D721Med (cell line): ENCODE data around the gene PHF21B.

Source experiments
- DNase-seq: peaks from one replicate; pipeline ENCODE4 v3.0.0; 2011; ENCODE audit warnings: low spot score; ENCODE audit not compliant: insufficient read length
- FAIRE-seq: peaks from 2 replicates; lab custom pipeline; 2011; peaks lifted over from hg19 to GRCh38; lab: Jason Lieb, UNC
- TF ChIP-seq, protein P1 (sequence below): IDR thresholded peaks from 2 replicates; pipeline ENCODE4 v1.5.1; 2012; ENCODE audit warnings: mild to moderate bottlenecking, control low read depth; ENCODE audit not compliant: insufficient read depth; ENCODE audit errors: missing control alignments

PHF21B gene

DNA sequence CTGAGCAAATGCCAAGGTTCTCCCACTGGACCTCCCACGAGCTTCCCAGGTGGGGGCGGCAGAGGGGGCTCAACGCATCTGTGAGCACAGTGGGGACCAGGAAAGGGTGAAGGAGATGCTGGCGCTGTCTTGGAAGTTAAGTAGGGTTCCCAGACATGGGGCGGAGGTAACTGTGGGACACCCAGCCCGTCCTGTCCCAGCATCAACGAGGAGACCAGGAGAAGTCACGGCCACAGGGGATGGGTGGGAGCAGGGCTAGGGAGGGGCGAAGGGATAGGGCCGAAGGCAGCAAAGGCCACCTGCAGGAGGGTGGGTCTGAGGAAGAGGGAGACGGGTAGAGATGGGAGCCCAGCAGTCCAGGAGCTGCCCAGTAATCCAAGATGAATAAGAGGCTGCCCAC lies 70.4 kb downstream of the PHF21B start:
- TF ChIP-seq, protein P1, sequence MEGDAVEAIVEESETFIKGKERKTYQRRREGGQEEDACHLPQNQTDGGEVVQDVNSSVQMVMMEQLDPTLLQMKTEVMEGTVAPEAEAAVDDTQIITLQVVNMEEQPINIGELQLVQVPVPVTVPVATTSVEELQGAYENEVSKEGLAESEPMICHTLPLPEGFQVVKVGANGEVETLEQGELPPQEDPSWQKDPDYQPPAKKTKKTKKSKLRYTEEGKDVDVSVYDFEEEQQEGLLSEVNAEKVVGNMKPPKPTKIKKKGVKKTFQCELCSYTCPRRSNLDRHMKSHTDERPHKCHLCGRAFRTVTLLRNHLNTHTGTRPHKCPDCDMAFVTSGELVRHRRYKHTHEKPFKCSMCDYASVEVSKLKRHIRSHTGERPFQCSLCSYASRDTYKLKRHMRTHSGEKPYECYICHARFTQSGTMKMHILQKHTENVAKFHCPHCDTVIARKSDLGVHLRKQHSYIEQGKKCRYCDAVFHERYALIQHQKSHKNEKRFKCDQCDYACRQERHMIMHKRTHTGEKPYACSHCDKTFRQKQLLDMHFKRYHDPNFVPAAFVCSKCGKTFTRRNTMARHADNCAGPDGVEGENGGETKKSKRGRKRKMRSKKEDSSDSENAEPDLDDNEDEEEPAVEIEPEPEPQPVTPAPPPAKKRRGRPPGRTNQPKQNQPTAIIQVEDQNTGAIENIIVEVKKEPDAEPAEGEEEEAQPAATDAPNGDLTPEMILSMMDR = no peak
- DNase-seq (no peak), FAIRE-seq (no peak)

- FAIRE-seq = no peak
- TF ChIP-seq, protein P1 = no peak
- no peak for DNase-seq
Observed at GRCh38 chr22:44938886-44939285, 70.9 kb downstream of the PHF21B start.

GRCh38 chr22:44937216-44937615 lies 72.6 kb downstream of the PHF21B start:
- TF ChIP-seq, protein P1 = no peak
- no peak for FAIRE-seq
- no peak for DNase-seq

DNA sequence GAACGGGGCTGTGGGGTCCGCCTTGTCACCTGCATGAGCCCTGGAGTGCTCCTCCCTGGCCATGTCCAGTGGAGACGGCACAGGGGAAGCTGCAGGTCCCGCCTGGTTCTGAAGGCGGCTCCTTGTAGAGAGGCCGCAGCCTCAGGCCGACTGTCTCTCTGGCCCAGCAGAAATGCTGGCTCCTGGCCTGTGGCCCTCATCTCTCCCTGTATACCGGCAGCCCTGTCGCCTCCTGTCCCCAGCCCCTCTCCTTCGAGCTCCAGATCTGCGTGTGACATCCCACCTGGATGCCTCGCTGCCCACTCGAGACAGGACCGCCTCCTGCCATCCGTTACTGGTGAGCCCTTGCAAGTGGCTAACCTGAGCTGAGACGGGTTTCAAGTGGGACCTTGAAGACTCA lies 73.6 kb downstream of the PHF21B start:
- TF ChIP-seq, protein P1 = no peak
- DNase-seq (no peak), FAIRE-seq (no peak)

DNA sequence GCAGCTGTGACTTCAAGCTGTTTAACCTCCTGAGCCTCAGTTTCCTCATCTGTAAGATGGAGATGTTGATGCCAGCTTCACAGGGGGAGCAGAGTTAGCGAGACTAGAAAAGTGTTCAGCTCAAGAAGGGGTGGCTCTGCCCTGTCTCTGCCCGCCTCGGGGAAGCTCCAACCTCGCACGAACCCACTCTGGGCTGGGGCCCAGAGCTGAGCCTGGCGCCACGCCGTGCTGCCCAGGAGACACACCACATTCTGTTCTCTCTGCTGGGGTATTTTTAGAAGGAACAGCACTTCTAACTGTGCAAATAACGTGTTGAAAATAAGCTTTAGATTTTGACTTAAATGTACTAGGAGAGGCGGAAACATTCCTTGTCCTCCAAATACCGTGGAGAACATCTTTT lies 74.1 kb downstream of the PHF21B start:
- no peak for DNase-seq
- TF ChIP-seq, protein P1 = no peak
- FAIRE-seq = no peak

DNA sequence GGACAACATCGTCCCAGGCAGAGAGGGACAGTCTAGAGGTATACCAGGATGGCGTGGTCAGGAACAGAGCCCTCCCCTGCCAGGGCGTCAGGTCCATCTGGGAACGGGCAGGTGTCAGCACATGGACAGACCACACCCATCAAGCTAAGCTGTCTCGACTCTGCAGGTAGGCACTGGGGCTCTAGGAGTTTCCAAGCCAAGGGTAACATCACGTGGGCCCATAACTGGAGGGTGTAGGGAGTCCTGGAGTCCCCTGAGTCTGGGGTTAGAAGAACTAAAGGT lies 75.4 kb downstream of the PHF21B start:
- FAIRE-seq (no peak), DNase-seq (no peak)
- TF ChIP-seq, protein P1 = no peak

- DNase-seq (no peak), FAIRE-seq (no peak)
- TF ChIP-seq, protein P1 = no peak
Observed at GRCh38 chr22:44933666-44934453, 75.9 kb downstream of the PHF21B start.
